AG04449 (cell line): Measurements from ENCODE around the gene MYDGF.

Experiments
- CTCF ChIA-PET: fragments of 350-600 bp; formaldehyde crosslinking; extraction: SDS; loops from one replicate; lab custom pipeline; 2021; ENCODE audit warnings: antibody characterized with exemption; lab: Yijun Ruan, JAX
- POLR2A ChIA-PET: fragments of 400-600, 350-600 bp; formaldehyde crosslinking; extraction: SDS; loops from one replicate; lab custom pipeline; 2020; ENCODE audit warnings: antibody characterized with exemption, inconsistent platforms; lab: Yijun Ruan, JAX
- DNase-seq: peaks from one replicate; pipeline ENCODE4 v3.0.0-alpha.2; 2010; ENCODE audit warnings: low read depth, low spot score
- H3K4me3 ChIP-seq: 2 replicates; pipeline ENCODE4 v1.5.1; 2011; ENCODE audit warnings: low read depth, mild to moderate bottlenecking, control low read depth, low read length
- TF ChIP-seq, protein P1 (sequence below): IDR thresholded peaks from one replicate; pipeline ENCODE4 v1.5.1; 2011; ENCODE audit warnings: mild to moderate bottlenecking, moderate library complexity, low read length, control low read depth, inconsistent platforms; ENCODE audit not compliant: insufficient read depth; ENCODE audit errors: missing control alignments

Gene MYDGF

DNA sequence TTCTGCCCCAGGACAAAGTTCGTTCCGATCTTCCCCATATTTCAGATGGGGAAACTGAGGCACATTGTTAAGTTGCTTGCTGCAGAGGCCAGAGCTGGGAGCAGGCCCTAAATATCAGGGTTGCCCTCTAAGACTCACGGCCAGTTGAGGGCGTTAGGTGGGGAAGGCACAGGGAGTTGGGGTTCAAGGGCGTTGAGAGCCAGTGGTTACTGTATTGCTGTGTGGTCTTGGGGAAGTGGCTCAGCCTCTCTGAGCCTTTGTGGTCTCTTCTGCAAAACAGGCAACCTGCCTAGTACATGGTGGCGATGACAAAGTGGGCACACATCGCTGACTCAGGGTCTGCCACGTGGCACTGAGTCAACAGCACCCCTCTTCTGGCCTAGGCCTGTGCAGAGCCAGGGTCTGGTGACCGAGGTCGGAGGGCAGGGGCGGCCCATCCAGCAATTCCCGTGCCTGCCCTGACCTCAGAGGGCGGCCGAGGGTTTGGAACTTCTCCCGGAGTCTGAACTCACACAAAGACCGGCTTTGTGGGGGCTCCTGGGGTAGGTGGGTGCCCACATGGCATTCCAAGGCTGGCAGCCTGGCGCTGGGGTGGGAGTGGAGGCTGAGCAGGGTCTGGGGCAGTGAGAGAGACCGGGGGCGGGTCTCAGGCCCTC, 20.6 kb downstream of the MYDGF start:
- no peak for DNase-seq
- CTCF ChIA-PET: interaction anchor here (0.6 to 3.4 kb wide), 3 partner anchors 9 to 13 kb away, joined by 3 to 20 read pairs (median 3); no protein-coding TSS in a partner anchor
- TF ChIP-seq, protein P1, sequence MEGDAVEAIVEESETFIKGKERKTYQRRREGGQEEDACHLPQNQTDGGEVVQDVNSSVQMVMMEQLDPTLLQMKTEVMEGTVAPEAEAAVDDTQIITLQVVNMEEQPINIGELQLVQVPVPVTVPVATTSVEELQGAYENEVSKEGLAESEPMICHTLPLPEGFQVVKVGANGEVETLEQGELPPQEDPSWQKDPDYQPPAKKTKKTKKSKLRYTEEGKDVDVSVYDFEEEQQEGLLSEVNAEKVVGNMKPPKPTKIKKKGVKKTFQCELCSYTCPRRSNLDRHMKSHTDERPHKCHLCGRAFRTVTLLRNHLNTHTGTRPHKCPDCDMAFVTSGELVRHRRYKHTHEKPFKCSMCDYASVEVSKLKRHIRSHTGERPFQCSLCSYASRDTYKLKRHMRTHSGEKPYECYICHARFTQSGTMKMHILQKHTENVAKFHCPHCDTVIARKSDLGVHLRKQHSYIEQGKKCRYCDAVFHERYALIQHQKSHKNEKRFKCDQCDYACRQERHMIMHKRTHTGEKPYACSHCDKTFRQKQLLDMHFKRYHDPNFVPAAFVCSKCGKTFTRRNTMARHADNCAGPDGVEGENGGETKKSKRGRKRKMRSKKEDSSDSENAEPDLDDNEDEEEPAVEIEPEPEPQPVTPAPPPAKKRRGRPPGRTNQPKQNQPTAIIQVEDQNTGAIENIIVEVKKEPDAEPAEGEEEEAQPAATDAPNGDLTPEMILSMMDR: no peak
- no peak overlapping the region for H3K4me3 ChIP-seq
- POLR2A ChIA-PET: no interaction called here

DNA sequence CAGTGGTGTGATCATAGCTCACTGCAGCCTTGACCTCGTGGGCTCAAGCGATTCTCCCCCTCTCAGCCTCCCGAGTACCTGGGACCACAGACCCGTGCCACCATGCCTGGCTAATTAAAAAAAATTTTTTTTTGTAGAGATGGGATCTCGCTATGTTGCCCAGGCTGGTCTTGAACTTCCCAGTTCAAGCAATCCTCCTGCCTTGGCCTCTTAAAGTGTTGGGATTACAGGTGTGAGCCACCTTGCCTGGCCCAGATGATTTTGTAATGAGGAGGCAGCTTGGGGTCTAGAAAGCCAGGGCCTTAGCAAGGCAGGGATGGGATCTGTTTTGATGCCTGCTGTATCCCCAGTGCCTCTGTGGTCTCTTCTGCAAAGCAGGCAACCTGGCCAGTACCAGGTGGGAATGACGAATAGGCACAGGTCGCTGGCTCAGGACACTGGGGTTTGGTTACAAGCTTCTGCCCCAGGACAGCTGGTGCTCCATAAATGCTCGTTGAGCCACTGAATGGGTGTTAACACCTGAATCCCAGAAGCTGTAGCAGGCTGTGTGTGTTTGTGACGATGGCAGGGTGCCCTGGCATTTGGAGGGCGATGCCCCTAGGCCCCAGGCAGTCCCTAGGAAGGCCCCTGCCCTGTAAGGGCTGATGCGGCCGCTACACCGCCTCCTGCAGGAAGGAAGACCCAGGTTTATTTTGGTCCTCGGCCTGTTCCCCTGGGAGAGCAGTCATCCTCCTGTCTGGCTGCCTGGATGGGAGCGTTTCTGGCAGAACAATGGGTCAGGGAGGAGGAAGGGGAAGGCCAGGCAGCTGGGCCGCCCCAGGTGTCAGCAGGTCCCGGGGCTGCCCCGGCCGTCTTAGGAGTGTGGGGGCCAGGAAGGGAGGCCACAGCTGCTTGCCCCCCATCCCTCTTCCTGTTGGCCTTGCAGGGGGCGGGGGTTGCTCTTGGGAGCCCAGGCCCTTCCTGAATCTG, 22.2 kb downstream of the MYDGF start:
- ChIA-PET POLR2A (no interaction called here), CTCF (interaction anchor here (3.4 kb wide), 1 partner anchor 12 kb away, joined by 20 read pairs; no protein-coding TSS in a partner anchor)
- TF ChIP-seq, protein P1: no peak
- H3K4me3 ChIP-seq: no peak overlapping the region
- no peak for DNase-seq

DNA sequence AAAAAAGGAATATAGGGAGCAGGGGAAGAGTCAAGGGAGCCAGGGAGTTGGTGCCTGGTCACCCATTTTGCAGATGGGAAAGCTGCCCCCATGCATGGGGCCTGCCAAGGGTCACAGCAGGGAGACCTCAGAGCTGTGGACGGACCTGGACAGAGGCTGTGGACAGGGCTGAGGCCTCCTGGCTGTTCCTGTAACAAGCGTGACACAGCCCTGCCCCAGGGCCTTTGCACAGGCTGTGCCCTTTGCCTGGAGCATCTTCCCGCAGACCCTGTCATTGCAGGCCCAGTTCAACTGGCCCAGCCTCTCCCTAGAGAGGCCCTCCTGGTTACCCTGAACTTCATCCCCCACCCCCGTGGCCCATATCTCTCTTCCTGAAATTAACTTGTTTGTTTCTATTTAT, 24.4 kb downstream of the MYDGF start:
- POLR2A ChIA-PET: no interaction called here
- CTCF ChIA-PET: interaction anchor here (1.0 to 1.8 kb wide), 2 partner anchors 9 to 79 kb away, joined by 3 to 9 read pairs; no protein-coding TSS in a partner anchor
- TF ChIP-seq, protein P1: no peak

DNA sequence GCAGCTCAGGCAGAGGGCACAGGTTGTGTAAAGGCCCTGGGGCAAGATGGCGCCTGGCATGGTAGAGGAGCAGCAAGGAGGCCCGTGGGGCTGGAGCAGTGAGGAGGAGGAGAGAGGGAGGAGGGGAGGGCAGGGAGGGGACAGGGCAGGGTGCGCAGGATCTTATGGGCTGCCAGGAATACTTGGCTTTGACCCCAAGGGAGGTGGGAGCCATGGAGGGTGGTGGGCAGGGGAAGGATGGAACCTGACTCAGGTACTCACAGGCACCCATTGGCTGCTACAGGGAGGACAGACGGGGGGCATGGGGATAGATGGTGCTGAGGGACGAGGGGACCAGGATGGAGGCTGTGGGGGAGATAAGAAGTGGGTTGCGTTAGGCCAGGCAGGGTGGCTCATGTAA, 27.5 kb downstream of the MYDGF start:
- TF ChIP-seq, protein P1: no peak
- ChIA-PET POLR2A (no interaction called here), CTCF (no interaction called here)
- DNase-seq: no peak
- no peak overlapping the region for H3K4me3 ChIP-seq

More for the DNA sequence above, 24.4 kb downstream of the MYDGF start:
- H3K4me3 ChIP-seq: no peak overlapping the region
- no peak for DNase-seq

DNA sequence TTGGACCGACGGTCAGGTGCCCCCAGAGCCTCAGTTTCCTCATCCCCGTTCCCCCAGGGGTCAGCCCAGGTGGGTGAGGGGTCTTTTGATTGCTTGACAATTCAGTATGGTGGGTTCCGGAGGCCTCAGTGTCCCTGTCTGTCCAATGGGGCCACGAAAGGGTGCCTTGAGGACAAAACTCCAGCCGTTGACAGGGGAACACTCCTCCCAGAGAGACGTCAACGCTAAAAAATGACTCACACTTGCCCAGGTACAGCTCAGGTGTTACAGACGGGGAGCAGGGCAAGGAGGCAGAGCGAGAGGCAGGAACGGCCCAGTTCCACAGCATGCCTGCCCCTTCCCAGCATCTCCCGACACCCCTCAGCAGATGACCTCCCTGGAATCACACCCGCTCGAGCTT, 29.0 kb downstream of the MYDGF start:
- H3K4me3 ChIP-seq: no peak overlapping the region
- ChIA-PET POLR2A (no interaction called here), CTCF (interaction anchor here (1.3 to 2.1 kb wide), 3 partner anchors 9 to 74 kb away, joined by 3 to 8 read pairs (median 5); no protein-coding TSS in a partner anchor)
- TF ChIP-seq, protein P1: no peak
- DNase-seq: no peak
